ENCODE results near the gene ZNF277.

ZNF277 gene

GRCh38 chr7:112160130-112160770, 46.2 kb upstream of the ZNF277 start:
- H3K27ac ChIP-seq (ENCODE audit: low read depth, low read length): no peak overlapping the region
- no peak overlapping the region for H3K4me2 ChIP-seq (ENCODE audit: low read depth, low read length, poor library complexity, severe bottlenecking)
- no peak overlapping the region for H3K4me3 ChIP-seq (ENCODE audit: insufficient read depth, low read length, poor library complexity, severe bottlenecking)
- no peaks in the 10 kb centered on the region for H3K79me2 ChIP-seq (ENCODE audit: insufficient read depth, low read length)
- no peaks in the 10 kb centered on the region for H3K9me2 ChIP-seq (replicated peaks; ENCODE audit: insufficient read depth, low read length)
- H3K9me3 ChIP-seq (ENCODE audit: insufficient read depth, low read length): no peaks in the 10 kb centered on the region
- H3K27me3 ChIP-seq (ENCODE audit: low read length): no peaks in the 10 kb centered on the region
- H3K9ac ChIP-seq (ENCODE audit: low read length): no peak overlapping the region
- no peaks in the 10 kb centered on the region for H3F3A ChIP-seq (ENCODE audit: insufficient read depth)
- TF ChIP-seq CTCF (IDR thresholded peaks at IDR 0.05; ENCODE audit: insufficient read depth, low read length, poor library complexity, severe bottlenecking): no peak
- TF ChIP-seq EZH2phosphoT487 (conservative IDR thresholded peaks at IDR 0.05; ENCODE audit: low read length): no peak
- no peaks in the 10 kb centered on the region for H3K36me3 ChIP-seq (ENCODE audit: low read length)
- H2AFZ ChIP-seq (ENCODE audit: low read depth, low read length, severe bottlenecking): no peak overlapping the region
- H4K20me1 ChIP-seq (ENCODE audit: low read depth, low read length): no peaks in the 10 kb centered on the region

- no peaks in the 10 kb centered on the region for H4K20me1 ChIP-seq (ENCODE audit: low read depth, low read length)
- H3F3A ChIP-seq (ENCODE audit: insufficient read depth): no peaks in the 10 kb centered on the region
- H3K27me3 ChIP-seq (ENCODE audit: low read length): no peaks in the 10 kb centered on the region
- no peak overlapping the region for H3K27ac ChIP-seq (ENCODE audit: low read depth, low read length)
- H3K9ac ChIP-seq (ENCODE audit: low read length): no peak overlapping the region
- no peaks in the 10 kb centered on the region for H3K9me3 ChIP-seq (ENCODE audit: insufficient read depth, low read length)
- H3K79me2 ChIP-seq (ENCODE audit: insufficient read depth, low read length): no peaks in the 10 kb centered on the region
- H3K36me3 ChIP-seq (ENCODE audit: low read length): no peaks in the 10 kb centered on the region
- H3K4me3 ChIP-seq (ENCODE audit: insufficient read depth, low read length, poor library complexity, severe bottlenecking): no peak overlapping the region
- no peak for TF ChIP-seq EZH2phosphoT487 (conservative IDR thresholded peaks at IDR 0.05; ENCODE audit: low read length)
- TF ChIP-seq CTCF (IDR thresholded peaks at IDR 0.05; ENCODE audit: insufficient read depth, low read length, poor library complexity, severe bottlenecking): no peak
- H2AFZ ChIP-seq (ENCODE audit: low read depth, low read length, severe bottlenecking): no peak overlapping the region
- no peaks in the 10 kb centered on the region for H3K9me2 ChIP-seq (replicated peaks; ENCODE audit: insufficient read depth, low read length)
- no peak overlapping the region for H3K4me2 ChIP-seq (ENCODE audit: low read depth, low read length, poor library complexity, severe bottlenecking)
Observed at GRCh38 chr7:112160771-112161150, 45.7 kb upstream of the ZNF277 start.

GRCh38 chr7:112161253-112162141, 45.0 kb upstream of the ZNF277 start:
- Histone ChIP-seq H3K79me2 (ENCODE audit: insufficient read depth, low read length) (no peaks in the 10 kb centered on the region), H3K27me3 (ENCODE audit: low read length) (no peaks in the 10 kb centered on the region), H3K4me2 (ENCODE audit: low read depth, low read length, poor library complexity, severe bottlenecking) (no peak overlapping the region), H3K36me3 (ENCODE audit: low read length) (no peaks in the 10 kb centered on the region), H3K9me3 (ENCODE audit: insufficient read depth, low read length) (no peaks in the 10 kb centered on the region), H3K9ac (ENCODE audit: low read length) (no peak overlapping the region), H3F3A (ENCODE audit: insufficient read depth) (no peaks in the 10 kb centered on the region), H3K27ac (ENCODE audit: low read depth, low read length) (no peak overlapping the region), H3K9me2 (replicated peaks; ENCODE audit: insufficient read depth, low read length) (no peaks in the 10 kb centered on the region), H4K20me1 (ENCODE audit: low read depth, low read length) (no peaks in the 10 kb centered on the region), H2AFZ (ENCODE audit: low read depth, low read length, severe bottlenecking) (no peak overlapping the region), H3K4me3 (ENCODE audit: insufficient read depth, low read length, poor library complexity, severe bottlenecking) (no peak overlapping the region)
- no peak for TF ChIP-seq EZH2phosphoT487 (conservative IDR thresholded peaks at IDR 0.05; ENCODE audit: low read length)
- TF ChIP-seq CTCF (IDR thresholded peaks at IDR 0.05; ENCODE audit: insufficient read depth, low read length, poor library complexity, severe bottlenecking): no peak
